ENCODE measurements around the gene SHH.
A peak's percentile ranks its signal among the peaks of the same experiment; 100 is the strongest.

DNA sequence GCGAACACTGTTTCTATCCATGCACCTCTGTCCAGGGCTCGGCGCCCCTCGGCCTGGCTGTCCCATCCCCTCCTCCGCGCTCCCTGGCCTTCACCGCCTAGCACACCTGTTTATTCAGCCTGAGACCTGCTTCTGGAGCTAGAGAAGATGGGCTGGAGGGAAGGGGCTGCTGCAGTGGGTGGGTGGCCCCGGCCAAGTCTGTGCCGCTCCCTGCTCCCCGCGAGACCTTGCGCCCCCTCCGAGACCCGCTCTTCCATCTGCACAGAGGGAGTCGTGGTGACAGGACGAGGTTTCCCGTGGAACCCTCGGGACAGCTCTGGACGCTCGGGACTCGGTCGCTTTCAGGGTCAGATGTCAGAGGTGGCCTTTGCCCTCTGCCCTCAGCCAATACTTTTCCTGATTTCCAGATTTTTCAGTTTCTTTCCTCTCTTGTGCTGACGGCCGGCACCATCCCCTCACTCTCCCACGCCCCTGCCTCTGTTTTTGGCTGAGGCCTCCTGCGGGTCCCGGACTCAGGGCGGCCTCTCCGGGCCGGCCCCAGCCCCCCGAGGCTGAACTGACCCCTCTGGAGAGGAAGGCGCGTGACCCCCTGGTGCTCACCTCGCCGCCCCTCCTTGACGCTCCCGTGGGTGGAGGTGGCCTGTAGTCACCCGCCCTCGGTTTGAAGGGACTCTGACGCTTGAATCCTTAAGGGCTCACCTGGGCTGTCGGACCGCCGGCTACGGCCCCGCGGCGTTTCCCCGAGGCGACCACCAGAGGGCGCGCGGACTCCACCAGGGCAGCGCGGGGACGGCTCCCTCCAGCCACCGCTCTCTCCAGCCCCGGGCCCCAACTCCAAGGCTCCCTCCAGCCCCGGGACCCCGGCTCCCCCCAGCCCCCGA lies 15.6 kb downstream of the SHH start:
- TF ChIP-seq POLR2A (IDR thresholded peaks at IDR 0.05), result no peak
- TF ChIP-seq, protein P1, sequence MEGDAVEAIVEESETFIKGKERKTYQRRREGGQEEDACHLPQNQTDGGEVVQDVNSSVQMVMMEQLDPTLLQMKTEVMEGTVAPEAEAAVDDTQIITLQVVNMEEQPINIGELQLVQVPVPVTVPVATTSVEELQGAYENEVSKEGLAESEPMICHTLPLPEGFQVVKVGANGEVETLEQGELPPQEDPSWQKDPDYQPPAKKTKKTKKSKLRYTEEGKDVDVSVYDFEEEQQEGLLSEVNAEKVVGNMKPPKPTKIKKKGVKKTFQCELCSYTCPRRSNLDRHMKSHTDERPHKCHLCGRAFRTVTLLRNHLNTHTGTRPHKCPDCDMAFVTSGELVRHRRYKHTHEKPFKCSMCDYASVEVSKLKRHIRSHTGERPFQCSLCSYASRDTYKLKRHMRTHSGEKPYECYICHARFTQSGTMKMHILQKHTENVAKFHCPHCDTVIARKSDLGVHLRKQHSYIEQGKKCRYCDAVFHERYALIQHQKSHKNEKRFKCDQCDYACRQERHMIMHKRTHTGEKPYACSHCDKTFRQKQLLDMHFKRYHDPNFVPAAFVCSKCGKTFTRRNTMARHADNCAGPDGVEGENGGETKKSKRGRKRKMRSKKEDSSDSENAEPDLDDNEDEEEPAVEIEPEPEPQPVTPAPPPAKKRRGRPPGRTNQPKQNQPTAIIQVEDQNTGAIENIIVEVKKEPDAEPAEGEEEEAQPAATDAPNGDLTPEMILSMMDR (IDR thresholded peaks at IDR 0.05), result peak; percentile 46 to 92 (median 73)

Data from testis (tissue), 2 donors.